HG03469 (cell line): ENCODE results near the gene TXNL1.

ENCODE experiments used
- ATAC-seq: cut with Tn5 transposase; IDR thresholded peaks from one replicate; pipeline ENCODE4 v1.9.1; 2021; ENCODE audit warnings: mild to moderate bottlenecking, moderate library complexity, moderate number of reproducible peaks; ENCODE audit not compliant: unreplicated experiment

TXNL1 gene

GRCh38 chr18:56645415-56646016, 7.1 kb upstream of the TXNL1 start:
- no peak for ATAC-seq

GRCh38 chr18:56643381-56643780, 5.0 kb upstream of the TXNL1 start:
- no peak for ATAC-seq

DNA sequence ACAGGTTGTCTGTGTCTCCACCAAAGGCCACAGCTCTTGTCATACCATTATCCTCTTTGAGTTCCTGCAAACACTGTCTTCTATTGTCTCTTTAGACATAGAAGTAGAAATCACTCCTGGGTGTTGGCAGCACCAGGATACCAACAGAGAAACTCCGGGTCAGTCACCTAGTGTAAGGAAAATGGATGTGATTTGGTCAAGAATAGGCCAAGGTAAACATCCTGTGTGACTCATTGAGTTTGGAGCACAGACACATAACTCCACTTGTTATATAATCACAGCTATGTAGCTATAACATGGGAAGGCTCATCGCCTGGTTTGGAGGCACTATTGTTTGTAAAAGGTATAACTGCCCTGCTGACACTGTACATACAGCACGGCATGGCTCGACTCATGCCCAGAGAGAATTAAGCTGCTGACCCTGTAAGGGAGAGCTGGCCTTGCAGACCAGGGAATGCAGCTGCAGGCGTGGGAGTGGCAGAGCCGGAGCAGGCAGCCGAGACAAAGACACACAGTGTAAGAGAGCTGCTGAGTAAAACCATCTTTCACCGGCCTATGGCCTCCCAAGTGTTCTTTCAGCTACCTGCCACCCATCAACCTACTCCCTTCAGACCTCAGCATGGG, 3.4 kb upstream of the TXNL1 start:
- no peak for ATAC-seq

GRCh38 chr18:56639571-56639970, 1.2 kb upstream of the TXNL1 start:
- ATAC-seq, result no peak

DNA sequence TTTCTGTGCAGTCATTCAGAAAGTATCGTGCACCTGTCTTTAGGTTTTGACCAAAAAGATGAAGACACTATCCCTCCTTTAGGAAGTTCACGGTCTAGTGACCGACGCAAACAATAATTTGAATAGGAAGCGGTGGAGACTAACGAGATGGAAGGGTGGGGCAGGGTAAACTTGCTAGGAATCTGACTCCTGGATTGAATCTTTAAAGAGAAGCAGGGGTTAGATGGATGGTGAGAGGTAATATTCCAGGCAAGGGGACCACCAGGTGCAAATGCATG, 651 bp upstream of the TXNL1 start:
- ATAC-seq, result no peak

- no peak for ATAC-seq
Measured at GRCh38 chr18:56637711-56638231, 621 bp downstream of the TXNL1 start.

GRCh38 chr18:56637176-56637575, 1.2 kb downstream of the TXNL1 start:
- no peak for ATAC-seq

DNA sequence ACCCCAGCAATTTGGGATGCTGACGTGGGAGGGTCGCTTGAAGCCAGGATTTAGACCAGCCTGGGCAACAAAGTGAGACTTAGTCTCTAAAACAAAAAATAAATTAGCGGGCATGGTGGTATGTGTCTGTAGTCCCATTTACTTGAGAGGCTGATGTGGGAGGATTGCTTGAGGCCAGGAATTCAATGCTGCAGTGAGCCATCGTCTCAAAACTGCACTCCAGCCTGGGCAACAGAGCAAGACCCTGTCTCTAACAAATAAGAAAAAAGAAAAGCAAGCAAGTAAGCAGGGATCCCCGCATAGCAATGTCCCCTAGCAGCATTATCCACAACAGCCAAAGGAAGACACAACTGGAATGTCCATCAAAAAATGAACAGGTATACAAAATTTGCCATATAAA, 3.4 kb downstream of the TXNL1 start:
- ATAC-seq, result no peak

- ATAC-seq, result no peak
Measured at GRCh38 chr18:56632070-56633022, 6.0 kb downstream of the TXNL1 start.

GRCh38 chr18:56627991-56628390, 10.4 kb downstream of the TXNL1 start:
- no peak for ATAC-seq

GRCh38 chr18:56615738-56616520, 22.5 kb downstream of the TXNL1 start:
- no peak for ATAC-seq

DNA sequence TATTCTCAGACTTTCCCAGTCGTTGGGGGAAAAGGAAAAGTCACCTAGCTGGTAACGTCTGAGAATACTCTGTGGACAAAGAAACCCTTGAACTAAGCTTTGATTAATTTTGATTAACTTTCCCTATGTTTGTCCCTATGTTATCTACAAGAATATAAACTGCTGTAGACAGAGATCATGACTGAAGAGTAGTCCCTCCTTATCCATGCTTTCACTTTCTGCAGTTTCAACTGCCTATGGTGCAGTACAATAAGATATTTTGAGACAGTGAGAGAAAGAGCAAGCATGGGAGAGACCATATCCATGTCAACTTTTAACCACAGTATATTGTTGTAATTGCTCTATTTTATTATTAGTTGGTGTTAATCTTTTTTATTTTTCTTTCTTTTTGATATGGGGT, 31.8 kb downstream of the TXNL1 start:
- ATAC-seq, result no peak

DNA sequence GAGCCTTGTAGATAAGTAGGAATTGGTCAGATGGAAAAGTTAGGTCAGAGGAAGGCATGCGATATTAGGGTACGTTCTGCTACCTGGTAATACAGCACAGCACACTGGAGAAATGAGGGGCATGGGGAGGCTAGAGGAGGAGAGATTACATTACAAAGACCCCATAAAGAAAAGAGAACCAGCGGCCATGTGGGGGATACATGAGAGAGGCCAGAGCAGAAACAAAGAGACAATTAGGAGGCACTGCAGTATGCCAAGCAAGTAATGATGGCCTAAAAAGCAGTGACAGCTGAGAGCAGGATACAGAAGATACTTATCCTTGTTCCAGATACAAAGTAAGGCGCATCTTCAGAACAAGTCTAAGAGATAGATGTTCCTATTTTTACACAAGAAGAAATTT, 40.0 kb downstream of the TXNL1 start:
- ATAC-seq, result no peak

- ATAC-seq, result no peak
Measured at GRCh38 chr18:56593906-56594305, 44.5 kb downstream of the TXNL1 start.

- no peak for ATAC-seq
Measured at GRCh38 chr18:56580026-56580425, 58.4 kb downstream of the TXNL1 start.

DNA sequence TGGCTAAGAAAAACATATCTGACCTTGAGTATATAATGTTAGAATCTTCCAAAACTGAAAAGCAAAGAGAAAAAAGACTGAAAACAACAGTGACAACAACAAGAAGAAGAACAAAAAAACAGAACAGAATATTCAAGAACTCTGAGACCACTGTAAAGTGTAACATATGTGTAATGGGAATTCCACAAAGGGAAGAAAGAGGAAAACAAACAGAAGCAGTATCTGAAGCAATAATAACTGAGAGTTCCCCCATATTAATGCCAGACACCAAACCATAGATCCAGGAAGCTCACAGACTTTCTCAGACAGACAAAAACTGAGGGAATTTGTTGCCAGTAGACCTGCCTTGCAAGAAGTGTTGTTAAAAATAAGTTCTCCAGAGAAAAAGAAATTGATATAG, 58.9 kb downstream of the TXNL1 start:
- no peak for ATAC-seq

GRCh38 chr18:56576826-56577573, 61.4 kb downstream of the TXNL1 start:
- ATAC-seq, result no peak

- ATAC-seq, result no peak
Measured at GRCh38 chr18:56575819-56576663, 62.4 kb downstream of the TXNL1 start.

GRCh38 chr18:56574861-56575260, 63.5 kb downstream of the TXNL1 start:
- ATAC-seq, result no peak
